Mucosa of gallbladder (tissue), 1 donor: ENCODE measurements around the gene ZNF530. TPM values are rescaled to one million over a fixed set of nuclear protein-coding genes. Genes with fewer than 3 reads are reported as not detected.

Experiments
- DNase-seq: peaks from one replicate; pipeline ENCODE4 v3.0.0-alpha.2; 2020; ENCODE audit warnings: low spot score
- total RNA-seq: library from RNA; stranded (reverse); gene quantifications from one replicate; pipeline ENCODE4 v1.2.1, GENCODE V29; 2021
- donor health status: DM: no; HTN: no; CAD: no.

Gene ZNF530
- 5.1 TPM for total RNA-seq

- DNase-seq, result peak; percentile 94
Measured at GRCh38 chr19:57599761-57600383, at the start of gene ZNF530. Gene ZNF530 (plus strand): TSS chr19:57599885. CDS start chr19:57604346, 4,461 bp downstream.

- DNase-seq, result no peak
Measured at GRCh38 chr19:57552432-57552831, 47.3 kb upstream of the ZNF530 start.

- DNase-seq, result no peak
Measured at GRCh38 chr19:57557659-57558058, 42.0 kb upstream of the ZNF530 start.

- no peak for DNase-seq
Measured at GRCh38 chr19:57558525-57558924, 41.2 kb upstream of the ZNF530 start.

- DNase-seq, result no peak
Measured at GRCh38 chr19:57559008-57559403, 40.7 kb upstream of the ZNF530 start.

GRCh38 chr19:57559404-57560025, 40.2 kb upstream of the ZNF530 start, which contains the start of gene ZNF550:
Gene ZNF550 (minus strand): TSS chr19:57559863. CDS start chr19:57559682, 181 bp downstream.
- peak; percentile 92 for DNase-seq

- DNase-seq, result no peak
Measured at GRCh38 chr19:57560049-57560491, 39.6 kb upstream of the ZNF530 start.

GRCh38 chr19:57563547-57563946, 36.1 kb upstream of the ZNF530 start:
- no peak for DNase-seq

GRCh38 chr19:57566396-57567265, 33.1 kb upstream of the ZNF530 start:
- no peak for DNase-seq

- DNase-seq, result no peak
Measured at GRCh38 chr19:57570707-57571106, 29.0 kb upstream of the ZNF530 start.

GRCh38 chr19:57572415-57572947, 27.2 kb upstream of the ZNF530 start:
- no peak for DNase-seq

- no peak for DNase-seq
Measured at GRCh38 chr19:57576661-57577060, 23.0 kb upstream of the ZNF530 start.

- DNase-seq, result peak; percentile 99
Measured at GRCh38 chr19:57578487-57579205, 21.0 kb upstream of the ZNF530 start, which contains the start of gene ZNF416. Gene ZNF416 (minus strand): TSS chr19:57578911. CDS start chr19:57578704, 207 bp downstream.

- DNase-seq, result no peak
Measured at GRCh38 chr19:57583104-57583520, 16.6 kb upstream of the ZNF530 start.

GRCh38 chr19:57583521-57584416, 15.9 kb upstream of the ZNF530 start, which contains the start of gene ZIK1:
Gene ZIK1 (plus strand): TSS chr19:57584145. CDS start chr19:57584357, 212 bp downstream.
- peak; percentile 94 for DNase-seq

GRCh38 chr19:57587529-57587928, 12.2 kb upstream of the ZNF530 start:
- no peak for DNase-seq

GRCh38 chr19:57599377-57599760, 316 bp upstream of the ZNF530 start:
- no peak for DNase-seq

- DNase-seq, result no peak
Measured at GRCh38 chr19:57606931-57607330, 7.2 kb downstream of the ZNF530 start.

- no peak for DNase-seq
Measured at GRCh38 chr19:57611113-57611512, 11.4 kb downstream of the ZNF530 start.
